SK-N-SH (cell line): ENCODE measurements around the gene R3HCC1L. TPM values are rescaled to one million over a fixed set of nuclear protein-coding genes. Genes with fewer than 3 reads are reported as not detected.
"Not testable (repeated sequence)": the region's sequence is repeated elsewhere in the genome, so short reads cannot be mapped to it uniquely, and the experiment has no call there.

Experiments
- CTCF ChIA-PET: fragments of 300-600, 350-600 bp; formaldehyde crosslinking; extraction: SDS; loops from one replicate; lab custom pipeline; 2021; lab: Yijun Ruan, JAX
- POLR2A ChIA-PET: fragments of 350-600 bp; sonication (Branson Sonifier 250); formaldehyde crosslinking; extraction: SDS; loops from one replicate; lab custom pipeline; 2020; ENCODE audit warnings: antibody characterized with exemption, inconsistent platforms; lab: Yijun Ruan, JAX
- DNase-seq: peaks from one replicate; pipeline ENCODE4 v3.0.0; 2012
- H2AFZ ChIP-seq: fragments of 200-600 bp; sonication (generic); 2 replicates; pipeline ENCODE4 v1.8.1; 2016; ENCODE audit warnings: antibody characterized with exemption, mild to moderate bottlenecking, low read depth
- H3F3A ChIP-seq: fragments of 200-600 bp; sonication (generic); replicated peaks from 2 replicates; pipeline ENCODE3; 2016; ENCODE audit warnings: antibody characterized with exemption, mild to moderate bottlenecking; ENCODE audit not compliant: insufficient read depth
- H3K27ac ChIP-seq, 2 experiments: fragments of 200-500 bp in 1 of 2; fragments of 200-600 bp in 1 of 2; sonication (Bioruptor generic) in 1 of 2; sonication (generic), shearing (Covaris generic) in 1 of 2; 2 replicates each; pipeline versions ENCODE4 v1.5.1 to v1.6.1; 2014 to 2016; ENCODE audit warnings: low read depth in 2 of 2, inconsistent platforms in 1 of 2, low read length in 1 of 2, mild to moderate bottlenecking in 1 of 2, mixed read lengths in 1 of 2
- H3K27me3 ChIP-seq: fragments of 200-600 bp; sonication (generic), shearing (Covaris generic); 2 replicates; pipeline ENCODE4 v1.6.1; 2016; ENCODE audit warnings: mixed run types; ENCODE audit not compliant: insufficient read depth
- H3K36me3 ChIP-seq, 2 experiments: fragments of 200-500 bp in 1 of 2; fragments of 200-600 bp in 1 of 2; sonication (Bioruptor generic) in 1 of 2; sonication (generic) in 1 of 2; replicated peaks in 1 of 2; 2 replicates each; pipeline versions ENCODE3 to v1.5.1; 2014 to 2016; ENCODE audit warnings: low read length in 1 of 2, mild to moderate bottlenecking in 1 of 2; ENCODE audit not compliant: insufficient read depth in 2 of 2, control insufficient read depth in 1 of 2
- H3K4me1 ChIP-seq, 2 experiments: fragments of 200-500 bp in 1 of 2; fragments of 200-600 bp in 1 of 2; sonication (Bioruptor generic) in 1 of 2; sonication (generic), shearing (Covaris generic) in 1 of 2; 2 replicates each; pipeline versions ENCODE4 v1.5.1 to v1.6.1; 2014 to 2016; ENCODE audit warnings: low read depth in 1 of 2, low read length in 1 of 2, mixed run types in 1 of 2; ENCODE audit not compliant: insufficient read depth in 2 of 2, control insufficient read depth in 1 of 2
- H3K4me2 ChIP-seq: fragments of 200-600 bp; sonication (generic), shearing (Covaris generic); 2 replicates; pipeline ENCODE4 v1.6.1; 2017; ENCODE audit warnings: mixed run types
- H3K4me3 ChIP-seq, 2 experiments: fragments of 200-500 bp in 1 of 2; fragments of 200-600 bp in 1 of 2; sonication (Bioruptor generic) in 1 of 2; sonication (generic), shearing (Covaris generic) in 1 of 2; 2 replicates each; pipeline versions ENCODE4 v1.5.1 to v1.8.1; 2014 to 2016; ENCODE audit warnings: low read depth in 2 of 2, inconsistent platforms in 1 of 2, low read length in 1 of 2, mild to moderate bottlenecking in 1 of 2, mixed read lengths in 1 of 2, moderate library complexity in 1 of 2
- H3K79me2 ChIP-seq: fragments of 200-600 bp; sonication (generic); 2 replicates; pipeline ENCODE4 v1.8.1; 2017; ENCODE audit warnings: mild to moderate bottlenecking; ENCODE audit not compliant: insufficient read depth
- H3K9ac ChIP-seq: fragments of 200-600 bp; sonication (generic); 2 replicates; pipeline ENCODE4 v1.6.1; 2017; ENCODE audit warnings: mixed run types
- H3K9me2 ChIP-seq: fragments of 200-600 bp; sonication (generic); 2 replicates; pipeline ENCODE4 v1.6.1; 2017; ENCODE audit warnings: mixed run types
- H3K9me3 ChIP-seq: fragments of 200-600 bp; sonication (generic); 2 replicates; pipeline ENCODE4 v1.6.1; 2017; ENCODE audit warnings: mixed run types, mild to moderate bottlenecking, moderate library complexity
- H4K20me1 ChIP-seq: fragments of 200-600 bp; sonication (generic); 2 replicates; pipeline ENCODE4 v1.6.1; 2017; ENCODE audit warnings: mild to moderate bottlenecking, mixed run types; ENCODE audit not compliant: insufficient read depth
- CTCF ChIP-seq: fragments of 200-600 bp; sonication (generic); IDR thresholded peaks from 2 replicates; pipeline ENCODE4 v1.6.1; 2017; ENCODE audit warnings: antibody characterized with exemption, mild to moderate bottlenecking, moderate library complexity
- ELF1 ChIP-seq: IDR thresholded peaks from 2 replicates; pipeline ENCODE4 v1.4.0; 2012
- FOXJ3 ChIP-seq: sonication (generic); formaldehyde crosslinking; IDR thresholded peaks from 2 replicates; pipeline ENCODE4 v1.5.1; 2020; ENCODE audit warnings: mild to moderate bottlenecking, missing genetic modification reagents
- GABPA ChIP-seq: IDR thresholded peaks from 2 replicates; pipeline ENCODE4 v1.4.0; 2012; ENCODE audit warnings: low read depth, mild to moderate bottlenecking
- IRF3 ChIP-seq: fragments of 150-350 bp; IDR thresholded peaks from 2 replicates; pipeline ENCODE4 v1.6.1; 2016; ENCODE audit warnings: mild to moderate bottlenecking, low read depth, low read length
- MXI1 ChIP-seq: IDR thresholded peaks from 2 replicates; pipeline ENCODE4 v1.6.1; 2012; ENCODE audit warnings: mild to moderate bottlenecking, low read depth, low read length, improper control_type of control experiment
- POLR2AphosphoS5 ChIP-seq: IDR thresholded peaks from 2 replicates; pipeline ENCODE4 v1.6.1; 2012; ENCODE audit warnings: low read depth, low read length
- RAD21 ChIP-seq: IDR thresholded peaks from 2 replicates; pipeline ENCODE4 v1.6.1; 2012; ENCODE audit warnings: mild to moderate bottlenecking, low read length
- SMC3 ChIP-seq: IDR thresholded peaks from 2 replicates; pipeline ENCODE4 v1.6.1; 2012; ENCODE audit warnings: low read depth, low read length, improper control_type of control experiment
- TEAD4 ChIP-seq: IDR thresholded peaks from 2 replicates; pipeline ENCODE4 v1.4.0; 2012; ENCODE audit warnings: mild to moderate bottlenecking, borderline replicate concordance; ENCODE audit not compliant: insufficient read depth
- WGBS: methylation state at CpG from one replicate; pipeline ENCODE4 v1.1.6; 2017; ENCODE audit warnings: low lambda C conversion rate; 5-methylcytosine and 5-hydroxymethylcytosine counted together
- polyA plus RNA-seq, 3 experiments: library from polyadenylated mRNA; depleted of rRNA; stranded (reverse); fragments of >200 nt; gene quantifications; 2 replicates each; pipeline ENCODE4 v1.2.3, GENCODE V29; 2012
- TF ChIP-seq, protein P1 (sequence below): IDR thresholded peaks from 2 replicates; pipeline ENCODE4 v1.4.0; 2012; ENCODE audit warnings: low read depth

The R3HCC1L gene
- polyA plus RNA-seq, 1 of the 3 experiments (the other 2 are of a cell fraction): 6.0 TPM

GRCh38 chr10:98226508-98227144, 92.2 kb downstream of the R3HCC1L start:
- ChIA-PET CTCF (no interaction called here), POLR2A (no interaction called here)
- peaks cover 8% of the 10 kb centered on the region for H3F3A ChIP-seq
- H3K79me2 ChIP-seq: peaks cover 70% of the 10 kb centered on the region
- H3K9me2 ChIP-seq: no peaks in the 10 kb centered on the region
- H3K27me3 ChIP-seq: no peaks in the 10 kb centered on the region
- H3K4me1 ChIP-seq: peaks cover 5 to 15% of the 10 kb centered on the region in 2 experiments; a peak in 3 of 4 replicates
- peaks cover 13% of the 10 kb centered on the region; the same call in 1 of the 2 replicates for H3K9me3 ChIP-seq
- no peak overlapping the region for H3K27ac ChIP-seq
- WGBS: 89% methylated on average over 1 of the region's 1 CpG
- H2AFZ ChIP-seq: no peak overlapping the region
- TF ChIP-seq MXI1 (no peak), IRF3 (no peak), GABPA (no peak), CTCF (no peak), TEAD4 (no peak), ELF1 (no peak), FOXJ3 (CRISPR knock-in tag) (no peak), RAD21 (no peak), POLR2AphosphoS5 (no peak), SMC3 (no peak)
- TF ChIP-seq, protein P1, sequence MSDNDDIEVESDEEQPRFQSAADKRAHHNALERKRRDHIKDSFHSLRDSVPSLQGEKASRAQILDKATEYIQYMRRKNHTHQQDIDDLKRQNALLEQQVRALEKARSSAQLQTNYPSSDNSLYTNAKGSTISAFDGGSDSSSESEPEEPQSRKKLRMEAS: no peak
- no peak overlapping the region for H3K4me3 ChIP-seq
- no peak for DNase-seq
- H3K4me2 ChIP-seq: no peak overlapping the region
- H3K9ac ChIP-seq: no peak overlapping the region
- peaks cover 17% of the 10 kb centered on the region for H4K20me1 ChIP-seq
- peaks cover 3 to 13% of the 10 kb centered on the region in 2 experiments for H3K36me3 ChIP-seq

DNA sequence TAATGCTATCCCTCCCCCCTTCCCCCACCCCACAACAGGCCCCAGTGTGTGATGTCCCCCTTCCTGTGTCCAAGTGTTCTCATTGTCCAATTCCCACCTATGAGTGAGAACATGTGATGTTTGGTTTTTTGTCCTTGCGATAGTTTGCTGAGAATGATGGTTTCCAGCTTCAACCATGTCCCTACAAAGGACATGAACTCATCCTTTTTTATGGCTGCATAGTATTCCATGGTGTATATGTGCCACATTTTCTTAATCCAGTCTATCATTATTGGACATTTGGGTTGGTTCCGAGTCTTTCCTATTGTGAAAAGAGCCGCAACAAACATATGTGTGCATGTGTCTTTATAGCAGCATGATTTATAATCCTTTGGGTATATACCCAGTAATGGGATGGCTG, 93.3 kb downstream of the R3HCC1L start:
- H3K9me3 ChIP-seq: peaks cover 13% of the 10 kb centered on the region; the same call in 1 of the 2 replicates
- POLR2A ChIA-PET, H3K27ac ChIP-seq, H3K27me3 ChIP-seq, CTCF ChIA-PET, H3K9me2 ChIP-seq, H3K9ac ChIP-seq, H3K4me2 ChIP-seq, H2AFZ ChIP-seq, DNase-seq, H3K4me3 ChIP-seq, H3F3A ChIP-seq: not testable (repeated sequence)
- peaks cover 65% of the 10 kb centered on the region for H3K79me2 ChIP-seq
- H3K36me3 ChIP-seq: peaks cover 3 to 13% of the 10 kb centered on the region in 2 experiments
- WGBS: 95% methylated on average over 3 of the region's 3 CpGs
- peaks cover 17% of the 10 kb centered on the region for H4K20me1 ChIP-seq
- peaks cover 5 to 15% of the 10 kb centered on the region in 2 experiments; a peak in 3 of 4 replicates for H3K4me1 ChIP-seq

DNA sequence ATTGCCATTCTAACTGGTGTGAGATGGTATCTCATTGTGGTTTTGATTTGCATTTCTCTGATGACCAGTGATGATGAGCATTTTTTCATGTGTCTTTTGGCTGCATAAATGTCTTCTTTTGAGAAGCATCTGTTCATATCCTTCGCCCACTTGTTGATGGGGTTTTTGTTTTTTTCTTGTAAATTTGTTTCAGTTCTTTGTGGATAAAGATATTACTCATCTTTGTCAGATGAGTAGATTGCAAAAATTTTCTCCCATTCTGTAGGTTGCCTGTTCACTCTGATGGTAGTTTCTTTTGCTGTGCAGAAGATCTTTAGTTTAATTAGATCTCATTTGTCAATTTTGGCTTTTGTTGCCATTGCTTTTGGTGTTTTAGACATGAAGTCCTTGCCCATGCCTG, 93.8 kb downstream of the R3HCC1L start:
- H3K4me3 ChIP-seq, H2AFZ ChIP-seq, CTCF ChIA-PET, DNase-seq, H3K4me2 ChIP-seq, H3K27ac ChIP-seq, H3K9ac ChIP-seq, H3K9me2 ChIP-seq, H3F3A ChIP-seq, H3K27me3 ChIP-seq, POLR2A ChIA-PET: not testable (repeated sequence)
- peaks cover 3 to 13% of the 10 kb centered on the region in 2 experiments for H3K36me3 ChIP-seq
- H4K20me1 ChIP-seq: peaks cover 17% of the 10 kb centered on the region
- H3K4me1 ChIP-seq: peaks cover 5 to 15% of the 10 kb centered on the region in 2 experiments; a peak in 3 of 4 replicates
- H3K9me3 ChIP-seq: peaks cover 13% of the 10 kb centered on the region; the same call in 1 of the 2 replicates
- H3K79me2 ChIP-seq: peaks cover 62% of the 10 kb centered on the region
- 100% methylated on average over 1 of the region's 1 CpG for WGBS
